IMR-90 (cell line): ENCODE results near the gene FBXO41.

Experiments
- BHLHE40 ChIP-seq: fragments of 150-350 bp; IDR thresholded peaks from 2 replicates; pipeline ENCODE4 v1.6.1; 2016; ENCODE audit warnings: mild to moderate bottlenecking, low read depth, low read length
- FOS ChIP-seq: fragments of 150-350 bp; IDR thresholded peaks from 2 replicates; pipeline ENCODE4 v1.6.1; 2016; ENCODE audit warnings: low read depth, low read length
- MAFK ChIP-seq: IDR thresholded peaks from 2 replicates; pipeline ENCODE4 v1.6.1; 2012; ENCODE audit warnings: low read depth, low read length, improper control_type of control experiment
- MXI1 ChIP-seq: IDR thresholded peaks from 2 replicates; pipeline ENCODE4 v1.6.1; 2012; ENCODE audit warnings: low read depth, mild to moderate bottlenecking, low read length, moderate library complexity, borderline replicate concordance
- NFE2L2 ChIP-seq: fragments of 150-350 bp; IDR thresholded peaks from 2 replicates; pipeline ENCODE4 v1.6.1; 2016; ENCODE audit warnings: low read depth, mild to moderate bottlenecking, low read length
- POLR2A ChIP-seq: IDR thresholded peaks from 2 replicates; pipeline ENCODE4 v1.6.1; 2012; ENCODE audit warnings: mild to moderate bottlenecking, low read depth, low read length
- SMC3 ChIP-seq: fragments of 150-350 bp; IDR thresholded peaks from 2 replicates; pipeline ENCODE4 v1.6.1; 2016; ENCODE audit warnings: low read depth, mild to moderate bottlenecking, antibody characterized with exemption, low read length, moderate library complexity
- TF ChIP-seq, protein P1 (sequence below): conservative IDR thresholded peaks from 2 replicates; pipeline ENCODE4 v1.5.1; 2012; ENCODE audit warnings: mild to moderate bottlenecking, low read depth, low read length, improper control_type of control experiment

GRCh38 chr2:73244580-73244979 is 39.7 kb downstream of the FBXO41 start:
- no peak for TF ChIP-seq FOS
- TF ChIP-seq, protein P1, sequence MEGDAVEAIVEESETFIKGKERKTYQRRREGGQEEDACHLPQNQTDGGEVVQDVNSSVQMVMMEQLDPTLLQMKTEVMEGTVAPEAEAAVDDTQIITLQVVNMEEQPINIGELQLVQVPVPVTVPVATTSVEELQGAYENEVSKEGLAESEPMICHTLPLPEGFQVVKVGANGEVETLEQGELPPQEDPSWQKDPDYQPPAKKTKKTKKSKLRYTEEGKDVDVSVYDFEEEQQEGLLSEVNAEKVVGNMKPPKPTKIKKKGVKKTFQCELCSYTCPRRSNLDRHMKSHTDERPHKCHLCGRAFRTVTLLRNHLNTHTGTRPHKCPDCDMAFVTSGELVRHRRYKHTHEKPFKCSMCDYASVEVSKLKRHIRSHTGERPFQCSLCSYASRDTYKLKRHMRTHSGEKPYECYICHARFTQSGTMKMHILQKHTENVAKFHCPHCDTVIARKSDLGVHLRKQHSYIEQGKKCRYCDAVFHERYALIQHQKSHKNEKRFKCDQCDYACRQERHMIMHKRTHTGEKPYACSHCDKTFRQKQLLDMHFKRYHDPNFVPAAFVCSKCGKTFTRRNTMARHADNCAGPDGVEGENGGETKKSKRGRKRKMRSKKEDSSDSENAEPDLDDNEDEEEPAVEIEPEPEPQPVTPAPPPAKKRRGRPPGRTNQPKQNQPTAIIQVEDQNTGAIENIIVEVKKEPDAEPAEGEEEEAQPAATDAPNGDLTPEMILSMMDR, result no peak
- no peak for TF ChIP-seq SMC3
- no peak for TF ChIP-seq NFE2L2
- no peak for TF ChIP-seq POLR2A
- TF ChIP-seq MXI1, result no peak
- no peak for TF ChIP-seq MAFK
- no peak for TF ChIP-seq BHLHE40
